Endodermal cell (in vitro differentiated cells): ENCODE measurements around the gene TMEM72. TPM values are rescaled to one million over a fixed set of nuclear protein-coding genes. Genes with fewer than 3 reads are reported as not detected.

Experiments
- DNase-seq: peaks from one replicate; pipeline ENCODE4 v3.0.0-alpha.2; 2017
- H3K27ac ChIP-seq: 2 replicates; pipeline ENCODE4 v1.5.1; 2013; ENCODE audit warnings: mild to moderate bottlenecking, low read depth, low read length, moderate library complexity
- H3K27me3 ChIP-seq: 2 replicates; pipeline ENCODE4 v1.6.1; 2013; ENCODE audit warnings: mild to moderate bottlenecking, low read length, moderate library complexity; ENCODE audit not compliant: insufficient read depth, control insufficient read depth, poor library complexity, severe bottlenecking
- H3K36me3 ChIP-seq: 2 replicates; pipeline ENCODE4 v1.7.0; 2013; ENCODE audit warnings: mild to moderate bottlenecking, low read length, moderate library complexity; ENCODE audit not compliant: control insufficient read depth, insufficient read depth
- H3K4me1 ChIP-seq: one replicate; pipeline ENCODE4 v1.7.0; 2013; ENCODE audit warnings: low read length; ENCODE audit not compliant: control insufficient read depth, insufficient read depth
- H3K4me3 ChIP-seq: 2 replicates; pipeline ENCODE4 v1.5.1; 2013; ENCODE audit warnings: mild to moderate bottlenecking, low read length, moderate library complexity
- H3K9ac ChIP-seq: 2 replicates; pipeline ENCODE4 v1.6.1; 2013; ENCODE audit warnings: mild to moderate bottlenecking, low read length, moderate library complexity; ENCODE audit not compliant: poor library complexity, severe bottlenecking; ENCODE audit errors: extremely low read depth
- H3K9me3 ChIP-seq: 2 replicates; pipeline ENCODE4 v1.6.1; 2013; ENCODE audit warnings: mild to moderate bottlenecking, low read length, moderate library complexity; ENCODE audit not compliant: control insufficient read depth
- H3K27ac Mint-ChIP-seq: 2 replicates; pipeline ENCODE4 v1.8.0; 2020; ENCODE audit warnings: mixed read lengths
- H3K27me3 Mint-ChIP-seq: 2 replicates; pipeline ENCODE4 v1.8.0; 2021; ENCODE audit warnings: mild to moderate bottlenecking, mixed read lengths; ENCODE audit not compliant: insufficient read depth
- H3K36me3 Mint-ChIP-seq: 2 replicates; pipeline ENCODE4 v1.8.0; 2020; ENCODE audit warnings: low read depth, mixed read lengths
- H3K4me1 Mint-ChIP-seq: 2 replicates; pipeline ENCODE4 v1.8.0; 2020; ENCODE audit warnings: mixed read lengths
- H3K4me3 Mint-ChIP-seq: 2 replicates; pipeline ENCODE4 v1.8.0; 2020; ENCODE audit warnings: mild to moderate bottlenecking, moderate library complexity, mixed read lengths
- H3K9me3 Mint-ChIP-seq: 2 replicates; pipeline ENCODE4 v1.8.0; 2020; ENCODE audit warnings: mild to moderate bottlenecking, mixed read lengths
- WGBS, 2 experiments: methylation state at CpG; one replicate each; pipeline versions ENCODE4 v1.1.5 to v1.1.7; 2013; ENCODE audit warnings: missing lambda C conversion rate in 2 of 2, mixed read lengths in 1 of 2; ENCODE audit not compliant: insufficient coverage in 1 of 2, insufficient read length in 1 of 2; 5-methylcytosine and 5-hydroxymethylcytosine counted together
- total RNA-seq, 2 donors: library from RNA; stranded (reverse); fragmentation: NEBNext Ultra II Directional in 1 of 2; extraction: Animal tissue kit (Norgen Biotek cat#: 25700) in 1 of 2; gene quantifications; 2 replicates in 1 of 2; 3 replicates in 1 of 2; pipeline ENCODE4 v1.2.1, GENCODE V29; 2021
- TF ChIP-seq, protein P1 (sequence below): fragments of 200-600 bp; sonication (generic); conservative IDR thresholded peaks from 2 replicates; pipeline ENCODE4 v1.5.0; 2021; ENCODE audit warnings: antibody characterized with exemption, mild to moderate bottlenecking

TMEM72 gene
- total RNA-seq, 2 donors from 2014 or later = not detected

GRCh38 chr10:44891721-44892120 is 19.4 kb upstream of the TMEM72 start:
- no peak overlapping the region for H3K27ac Mint-ChIP-seq
- Histone ChIP-seq H3K27me3 (no peaks in the 10 kb centered on the region), H3K4me3 (no peak overlapping the region), H3K36me3 (no peaks in the 10 kb centered on the region), H3K4me1 (no peaks in the 10 kb centered on the region), H3K9ac (no peak overlapping the region), H3K9me3 (no peaks in the 10 kb centered on the region), H3K27ac (no peak overlapping the region)
- no peaks in the 10 kb centered on the region for H3K4me1 Mint-ChIP-seq
- H3K4me3 Mint-ChIP-seq = no peak overlapping the region
- no peak for DNase-seq
- 91 to 100% methylated on average over 1 of the region's 1 CpG for WGBS, 2 experiments
- no peaks in the 10 kb centered on the region for H3K9me3 Mint-ChIP-seq
- H3K36me3 Mint-ChIP-seq = no peaks in the 10 kb centered on the region
- no peaks in the 10 kb centered on the region for H3K27me3 Mint-ChIP-seq
- TF ChIP-seq, protein P1, sequence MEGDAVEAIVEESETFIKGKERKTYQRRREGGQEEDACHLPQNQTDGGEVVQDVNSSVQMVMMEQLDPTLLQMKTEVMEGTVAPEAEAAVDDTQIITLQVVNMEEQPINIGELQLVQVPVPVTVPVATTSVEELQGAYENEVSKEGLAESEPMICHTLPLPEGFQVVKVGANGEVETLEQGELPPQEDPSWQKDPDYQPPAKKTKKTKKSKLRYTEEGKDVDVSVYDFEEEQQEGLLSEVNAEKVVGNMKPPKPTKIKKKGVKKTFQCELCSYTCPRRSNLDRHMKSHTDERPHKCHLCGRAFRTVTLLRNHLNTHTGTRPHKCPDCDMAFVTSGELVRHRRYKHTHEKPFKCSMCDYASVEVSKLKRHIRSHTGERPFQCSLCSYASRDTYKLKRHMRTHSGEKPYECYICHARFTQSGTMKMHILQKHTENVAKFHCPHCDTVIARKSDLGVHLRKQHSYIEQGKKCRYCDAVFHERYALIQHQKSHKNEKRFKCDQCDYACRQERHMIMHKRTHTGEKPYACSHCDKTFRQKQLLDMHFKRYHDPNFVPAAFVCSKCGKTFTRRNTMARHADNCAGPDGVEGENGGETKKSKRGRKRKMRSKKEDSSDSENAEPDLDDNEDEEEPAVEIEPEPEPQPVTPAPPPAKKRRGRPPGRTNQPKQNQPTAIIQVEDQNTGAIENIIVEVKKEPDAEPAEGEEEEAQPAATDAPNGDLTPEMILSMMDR = no peak

DNA sequence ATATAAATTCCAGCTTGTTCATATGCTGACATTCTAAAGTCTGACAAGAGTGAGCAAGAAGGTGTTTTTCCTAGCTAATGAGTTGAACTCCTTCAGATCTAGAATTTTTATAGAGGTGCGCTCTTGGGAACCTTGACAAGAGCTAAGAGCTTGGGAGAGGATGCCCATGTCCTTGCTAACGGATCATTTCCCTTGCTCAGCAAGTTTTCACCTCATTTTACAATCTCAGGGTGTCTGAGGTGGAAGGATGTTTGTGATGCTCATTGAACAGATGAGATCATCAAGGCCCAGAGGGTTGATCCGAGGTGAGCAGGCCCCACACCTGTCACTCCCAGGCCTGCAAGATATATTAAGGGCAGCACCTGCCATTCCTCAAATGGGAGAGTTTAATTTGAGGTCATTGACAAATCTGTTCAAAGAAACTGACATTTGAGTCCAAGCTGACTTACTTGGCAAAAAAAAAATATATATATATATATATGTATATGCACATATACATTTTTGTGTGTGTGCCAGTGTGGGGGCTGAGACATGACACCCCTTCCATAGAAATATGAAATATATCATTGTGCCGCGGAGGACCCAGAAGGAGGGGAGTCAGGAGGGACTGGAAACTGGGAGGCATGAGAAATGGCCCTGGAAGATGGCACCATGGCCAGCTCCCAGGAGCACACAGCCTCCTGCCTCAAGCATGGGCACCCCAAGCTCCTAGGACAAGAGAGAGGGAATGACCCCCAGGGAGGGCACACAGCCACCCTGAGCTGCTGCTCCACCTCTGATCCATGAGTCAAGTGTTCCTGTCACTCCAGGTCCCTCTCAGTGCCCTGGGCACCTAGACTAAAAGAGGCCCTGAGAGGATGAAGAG is 17.3 kb upstream of the TMEM72 start:
- no peak overlapping the region for H3K4me3 ChIP-seq
- 96 to 100% methylated on average over 2 to 5 of the region's 5 CpGs for WGBS, 2 experiments
- no peaks in the 10 kb centered on the region for H3K9me3 ChIP-seq

DNA sequence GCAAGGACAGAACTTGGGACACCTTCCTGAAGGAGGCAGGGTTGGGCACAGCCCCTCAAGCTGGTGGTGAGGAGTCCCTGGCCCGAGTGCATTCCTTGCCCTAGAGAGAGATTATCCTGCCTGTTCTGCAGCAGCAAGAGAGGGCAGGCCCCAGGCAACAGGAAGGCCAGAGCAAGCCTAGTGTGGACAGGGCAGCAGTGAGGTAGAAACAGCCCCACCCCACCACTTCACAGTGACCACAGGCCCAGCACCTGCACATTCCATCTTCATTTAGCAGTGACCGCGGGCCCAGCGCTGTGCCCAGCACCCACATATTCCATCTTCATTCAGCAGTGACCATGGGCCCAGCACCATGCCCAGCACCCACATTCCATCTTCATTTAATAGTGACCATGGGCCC is 16.4 kb upstream of the TMEM72 start:
- Mint-ChIP-seq H3K27ac (no peak overlapping the region), H3K4me3 (no peak overlapping the region), H3K36me3 (no peaks in the 10 kb centered on the region), H3K4me1 (peaks cover 5% of the 10 kb centered on the region), H3K27me3 (no peaks in the 10 kb centered on the region), H3K9me3 (peaks cover 9% of the 10 kb centered on the region)
- H3K9me3 ChIP-seq = no peaks in the 10 kb centered on the region
- H3K36me3 ChIP-seq = no peaks in the 10 kb centered on the region
- TF ChIP-seq, protein P1 = no peak
- no peaks in the 10 kb centered on the region for H3K4me1 ChIP-seq
- no peak overlapping the region for H3K4me3 ChIP-seq
- no peaks in the 10 kb centered on the region for H3K27me3 ChIP-seq
- no peak overlapping the region for H3K9ac ChIP-seq
- 83 to 91% methylated on average over 1 to 4 of the region's 4 CpGs for WGBS, 2 experiments
- DNase-seq = no peak
- H3K27ac ChIP-seq = no peak overlapping the region

More for the DNA sequence above, 17.3 kb upstream of the TMEM72 start:
- Mint-ChIP-seq H3K27me3 (no peaks in the 10 kb centered on the region), H3K4me3 (no peak overlapping the region), H3K9me3 (peaks cover 9% of the 10 kb centered on the region), H3K4me1 (no peaks in the 10 kb centered on the region), H3K27ac (no peak overlapping the region), H3K36me3 (no peaks in the 10 kb centered on the region)
- DNase-seq = no peak
- H3K4me1 ChIP-seq = no peaks in the 10 kb centered on the region
- no peak overlapping the region for H3K9ac ChIP-seq
- no peak overlapping the region for H3K27ac ChIP-seq
- H3K36me3 ChIP-seq = no peaks in the 10 kb centered on the region
- TF ChIP-seq, protein P1 = no peak
- no peaks in the 10 kb centered on the region for H3K27me3 ChIP-seq
